HFFc6 (cell line): ENCODE measurements around the gene ANO6. TPM values are rescaled to one million over a fixed set of nuclear protein-coding genes. Genes with fewer than 3 reads are reported as not detected.
A peak's percentile ranks its signal among the peaks of the same experiment; 100 is the strongest.

Experiments
- DNase-seq: peaks from one replicate; pipeline ENCODE4 v3.0.0-alpha.2; 2018
- H3K27ac Mint-ChIP-seq: 2 replicates; pipeline ENCODE4 v1.8.0; 2020; ENCODE audit warnings: mild to moderate bottlenecking, mixed read lengths
- H3K27me3 Mint-ChIP-seq: 2 replicates; pipeline ENCODE4 v1.8.0; 2021; ENCODE audit warnings: mild to moderate bottlenecking, moderate library complexity, mixed read lengths; ENCODE audit not compliant: insufficient read depth
- H3K36me3 Mint-ChIP-seq: 2 replicates; pipeline ENCODE4 v1.8.0; 2021; ENCODE audit warnings: low read depth, mixed read lengths
- H3K4me1 Mint-ChIP-seq: 2 replicates; pipeline ENCODE4 v1.8.0; 2020; ENCODE audit warnings: low read depth, mixed read lengths
- H3K4me3 Mint-ChIP-seq: 2 replicates; pipeline ENCODE4 v1.8.0; 2020; ENCODE audit warnings: mild to moderate bottlenecking, moderate library complexity, mixed read lengths
- H3K9me3 Mint-ChIP-seq: 2 replicates; pipeline ENCODE4 v1.8.0; 2020; ENCODE audit warnings: mild to moderate bottlenecking, mixed read lengths
- total RNA-seq, 6 experiments: library from RNA; stranded (reverse); fragmentation: NEBNext Ultra II Directional; extraction: Animal tissue kit (Norgen Biotek cat#: 25700); gene quantifications; 2 replicates in 1 of 6; 3 replicates in 5 of 6; pipeline ENCODE4 v1.2.3, GENCODE V29; 2021
- TF ChIP-seq, protein P1 (sequence below): fragments of 200-600 bp; sonication (generic); IDR thresholded peaks from 2 replicates; pipeline ENCODE4 v1.5.0; 2021; ENCODE audit warnings: antibody characterized with exemption, mild to moderate bottlenecking

The ANO6 gene
- total RNA-seq, 6 experiments from 2014 or later, result 44.4 to 58.6 (median 53.3) TPM

DNA sequence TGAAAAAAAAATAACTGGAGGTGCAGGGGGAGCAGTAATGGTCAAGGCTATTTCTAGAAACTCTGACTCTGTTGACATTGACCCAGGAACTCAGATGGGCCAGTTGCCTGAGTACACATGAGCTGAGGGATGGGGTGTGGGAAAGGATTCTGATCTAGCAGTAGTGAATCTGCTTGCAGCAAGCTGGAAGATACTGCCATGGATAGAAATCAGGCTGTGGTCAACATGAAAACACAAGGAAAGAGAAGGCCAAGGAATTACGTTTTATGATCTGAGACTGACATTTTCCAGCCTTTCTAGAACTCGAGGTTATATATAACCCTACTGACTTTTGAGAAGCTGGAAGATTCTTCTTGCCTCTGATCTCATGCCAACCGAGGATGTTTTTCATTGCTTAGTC, 90.0 kb downstream of the ANO6 start:
- H3K27ac Mint-ChIP-seq, result no peak overlapping the region
- H3K9me3 Mint-ChIP-seq, result no peaks in the 10 kb centered on the region
- TF ChIP-seq, protein P1, sequence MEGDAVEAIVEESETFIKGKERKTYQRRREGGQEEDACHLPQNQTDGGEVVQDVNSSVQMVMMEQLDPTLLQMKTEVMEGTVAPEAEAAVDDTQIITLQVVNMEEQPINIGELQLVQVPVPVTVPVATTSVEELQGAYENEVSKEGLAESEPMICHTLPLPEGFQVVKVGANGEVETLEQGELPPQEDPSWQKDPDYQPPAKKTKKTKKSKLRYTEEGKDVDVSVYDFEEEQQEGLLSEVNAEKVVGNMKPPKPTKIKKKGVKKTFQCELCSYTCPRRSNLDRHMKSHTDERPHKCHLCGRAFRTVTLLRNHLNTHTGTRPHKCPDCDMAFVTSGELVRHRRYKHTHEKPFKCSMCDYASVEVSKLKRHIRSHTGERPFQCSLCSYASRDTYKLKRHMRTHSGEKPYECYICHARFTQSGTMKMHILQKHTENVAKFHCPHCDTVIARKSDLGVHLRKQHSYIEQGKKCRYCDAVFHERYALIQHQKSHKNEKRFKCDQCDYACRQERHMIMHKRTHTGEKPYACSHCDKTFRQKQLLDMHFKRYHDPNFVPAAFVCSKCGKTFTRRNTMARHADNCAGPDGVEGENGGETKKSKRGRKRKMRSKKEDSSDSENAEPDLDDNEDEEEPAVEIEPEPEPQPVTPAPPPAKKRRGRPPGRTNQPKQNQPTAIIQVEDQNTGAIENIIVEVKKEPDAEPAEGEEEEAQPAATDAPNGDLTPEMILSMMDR, result no peak
- H3K4me3 Mint-ChIP-seq, result no peak overlapping the region
- peaks cover 21% of the 10 kb centered on the region for H3K4me1 Mint-ChIP-seq
- peaks cover 23% of the 10 kb centered on the region for H3K36me3 Mint-ChIP-seq
- DNase-seq, result no peak
- H3K27me3 Mint-ChIP-seq, result no peaks in the 10 kb centered on the region; the same call in 1 of the 2 replicates

DNA sequence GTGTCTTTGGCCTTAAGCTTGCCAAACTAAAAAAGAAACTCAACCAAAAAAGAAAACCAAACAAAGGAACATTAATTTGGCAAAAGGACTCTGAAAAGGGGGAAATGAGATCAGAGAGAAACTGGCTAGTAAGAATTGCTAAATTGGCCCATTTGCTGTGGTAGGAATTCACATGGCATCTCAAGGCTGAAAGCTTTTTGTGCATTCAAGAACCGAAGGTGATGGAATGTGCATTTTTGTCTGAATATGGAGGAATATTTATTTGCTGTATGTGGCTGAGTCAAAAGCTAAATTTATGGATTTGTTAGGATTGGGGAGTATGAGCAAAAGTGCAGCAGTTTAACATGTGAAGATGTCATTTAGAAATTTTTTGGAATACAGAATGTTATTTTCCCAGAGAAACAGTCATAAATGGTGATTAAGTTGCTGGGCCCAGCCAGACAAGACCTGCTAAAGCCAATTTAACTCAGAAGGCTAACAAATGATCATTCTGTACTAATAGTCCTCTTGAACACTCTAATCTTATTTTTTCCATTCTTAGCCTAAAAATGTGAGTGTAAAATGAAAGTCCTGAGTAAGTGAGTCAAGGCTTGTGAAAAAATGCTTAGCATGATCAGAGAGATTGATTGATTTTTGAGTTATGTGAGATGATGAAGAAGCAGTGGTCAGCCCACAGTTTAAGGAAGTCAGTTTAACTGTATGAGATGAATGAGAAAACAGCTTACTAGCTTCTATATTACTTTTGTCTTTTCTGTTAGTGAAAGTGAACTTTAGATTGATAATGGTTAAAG, 94.1 kb downstream of the ANO6 start:
- H3K9me3 Mint-ChIP-seq, result no peaks in the 10 kb centered on the region
- peak; percentile 63 for DNase-seq

DNA sequence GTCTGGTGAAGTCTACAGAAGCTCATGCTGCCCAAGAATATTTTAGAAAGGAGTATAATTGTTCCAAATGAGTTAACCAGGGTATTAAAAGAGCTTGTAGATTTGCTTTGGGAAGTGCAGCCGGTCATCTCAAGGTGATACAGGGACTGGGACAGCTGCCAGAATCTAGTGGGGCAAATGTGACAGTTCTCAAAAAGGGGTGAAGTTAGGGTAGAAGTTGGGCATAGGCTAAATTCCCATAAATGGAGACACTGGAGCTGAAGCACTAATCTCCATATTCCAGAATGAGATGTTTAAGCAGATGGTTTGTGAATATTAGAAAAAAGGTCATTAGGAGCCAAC, 94.7 kb downstream of the ANO6 start:
- no peak for DNase-seq
- Mint-ChIP-seq H3K4me3 (no peak overlapping the region), H3K4me1 (peaks cover 18% of the 10 kb centered on the region), H3K27ac (no peak overlapping the region), H3K9me3 (no peaks in the 10 kb centered on the region), H3K36me3 (peaks cover 18% of the 10 kb centered on the region), H3K27me3 (no peaks in the 10 kb centered on the region; the same call in 1 of the 2 replicates)
- TF ChIP-seq, protein P1, result no peak

More for the DNA sequence above, 94.1 kb downstream of the ANO6 start:
- H3K36me3 Mint-ChIP-seq, result peaks cover 16% of the 10 kb centered on the region
- H3K27ac Mint-ChIP-seq, result no peak overlapping the region
- H3K27me3 Mint-ChIP-seq, result no peaks in the 10 kb centered on the region; the same call in 1 of the 2 replicates
- peaks cover 14% of the 10 kb centered on the region for H3K4me1 Mint-ChIP-seq
- TF ChIP-seq, protein P1, result peak; percentile 30
- no peak overlapping the region for H3K4me3 Mint-ChIP-seq

DNA sequence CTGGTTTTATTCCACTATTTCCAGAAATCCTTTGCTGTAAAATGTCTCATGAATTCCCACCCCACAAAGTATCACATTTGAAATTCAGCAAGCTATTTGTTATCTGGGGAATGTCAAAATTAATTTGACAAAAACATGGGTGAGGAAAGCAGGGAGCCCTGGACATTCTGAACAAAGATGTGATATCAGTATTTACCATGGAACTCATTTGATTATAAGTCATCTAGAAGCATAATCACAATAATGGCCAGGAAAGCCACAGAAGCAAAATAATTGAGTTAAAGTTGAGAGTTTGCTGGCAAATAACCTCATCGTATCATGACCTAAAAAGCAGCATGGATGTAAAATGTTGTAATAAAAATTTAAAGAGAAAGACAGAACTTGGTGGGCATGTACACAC, 96.1 kb downstream of the ANO6 start:
- no peak overlapping the region for H3K4me3 Mint-ChIP-seq
- peaks cover 19% of the 10 kb centered on the region for H3K36me3 Mint-ChIP-seq
- no peaks in the 10 kb centered on the region for H3K27me3 Mint-ChIP-seq
- TF ChIP-seq, protein P1, result no peak
- DNase-seq, result no peak
- peaks cover 16% of the 10 kb centered on the region for H3K4me1 Mint-ChIP-seq
- H3K27ac Mint-ChIP-seq, result no peak overlapping the region
- H3K9me3 Mint-ChIP-seq, result no peaks in the 10 kb centered on the region

DNA sequence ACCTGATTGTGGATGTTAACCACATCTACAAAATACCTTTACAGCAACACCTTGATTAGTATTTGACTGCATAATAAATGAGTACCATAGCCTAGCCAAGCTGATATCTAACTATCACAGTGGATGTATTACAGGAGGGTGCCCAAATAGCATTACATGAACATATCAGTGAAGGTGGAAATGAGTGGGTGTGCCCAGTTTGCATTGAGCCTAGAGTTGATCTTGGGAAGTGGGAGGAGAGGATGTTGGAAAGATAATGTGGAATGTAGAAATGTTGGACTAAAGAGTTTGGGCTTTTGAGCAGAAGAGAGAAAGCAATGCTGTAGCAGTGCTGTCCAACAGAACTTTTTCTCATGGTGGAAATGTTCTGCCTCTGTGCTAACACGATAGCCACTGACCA, 98.9 kb downstream of the ANO6 start:
- Mint-ChIP-seq H3K27me3 (no peaks in the 10 kb centered on the region), H3K36me3 (peaks cover 30% of the 10 kb centered on the region), H3K4me3 (no peak overlapping the region), H3K27ac (peak overlapping the region; percentile 10; the same call in 1 of the 2 replicates), H3K4me1 (peaks cover 16% of the 10 kb centered on the region), H3K9me3 (peaks cover 5% of the 10 kb centered on the region; the same call in 1 of the 2 replicates)
- no peak for DNase-seq
- TF ChIP-seq, protein P1, result no peak
